Midbrain (tissue), 1 donor: Measurements from ENCODE around the gene SEL1L2.
"Not testable (repeated sequence)": the region's sequence is repeated elsewhere in the genome, so short reads cannot be mapped to it uniquely, and the experiment has no call there.

Experiments used
- DNase-seq: peaks from one replicate; lab custom pipeline; 2025; lab: John Stamatoyannopoulos, UW

Gene SEL1L2

DNA sequence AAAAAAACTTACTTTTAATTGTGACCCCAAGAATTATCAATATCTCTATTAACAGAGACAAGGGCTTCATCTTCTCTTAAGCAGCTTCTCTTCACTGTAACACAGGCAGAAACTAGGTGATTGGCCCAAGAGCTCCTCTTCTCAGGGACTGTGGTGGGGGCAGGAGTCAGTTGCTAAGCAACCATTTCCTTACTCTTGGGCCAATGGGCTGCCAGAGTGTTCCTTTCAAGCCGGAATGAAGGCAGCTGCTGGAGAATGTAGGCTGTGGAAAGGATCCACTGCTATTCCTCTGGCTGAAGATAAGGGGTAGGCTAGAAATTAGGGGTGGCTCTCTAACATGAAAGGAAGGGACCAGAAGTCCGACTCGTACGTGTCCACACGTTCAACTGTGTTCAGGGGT is at the start of gene SEL1L2:
Gene SEL1L2, minus strand, starts transcription at position 150 of the 400 bp plus-strand sequence. Its CDS starts 80 bp downstream, at position 70.
- no peak for DNase-seq

DNA sequence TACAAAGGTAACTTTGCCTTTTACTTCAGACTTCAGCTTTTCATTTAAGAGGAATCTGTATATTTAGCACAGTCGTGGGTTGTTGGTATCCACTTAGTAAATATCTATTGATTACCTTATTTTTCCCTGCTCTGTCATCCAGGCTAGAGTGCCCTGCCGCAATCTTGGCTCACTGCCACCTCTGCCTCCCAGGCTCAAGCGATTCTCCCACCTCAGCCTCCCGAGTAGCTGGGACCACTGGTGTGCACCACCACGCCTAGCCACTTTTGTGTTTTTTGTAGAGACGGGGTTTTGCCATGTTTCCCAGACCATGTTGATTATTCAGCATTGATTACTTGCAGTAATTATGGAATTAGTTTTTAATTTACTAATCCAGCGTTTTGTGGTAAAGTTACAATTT is 46.2 kb upstream of the SEL1L2 start:
- no peak for DNase-seq

DNA sequence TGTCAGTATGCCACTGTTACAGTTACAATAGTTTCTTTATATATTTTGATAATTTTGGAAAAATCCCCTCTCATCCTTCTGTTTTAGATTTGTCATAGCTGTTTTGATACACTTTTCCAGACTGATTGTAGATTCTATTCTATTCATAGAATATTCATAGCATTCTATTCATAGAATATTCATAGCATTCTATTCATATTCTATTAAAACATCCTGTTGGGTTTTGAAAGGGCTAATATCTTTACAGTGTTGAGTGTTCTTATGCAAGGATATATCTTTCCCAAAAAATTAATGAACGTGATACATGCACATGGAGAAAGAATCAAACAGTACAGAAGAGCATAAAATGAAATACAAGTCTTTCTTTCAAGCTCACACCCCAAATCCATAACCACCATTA is 42.9 kb upstream of the SEL1L2 start:
- DNase-seq: no peak

GRCh38 chr20:14030991-14031390 is 40.6 kb upstream of the SEL1L2 start:
- no peak for DNase-seq

- no peak for DNase-seq
These were observed 22.3 kb upstream of the SEL1L2 start for GRCh38 chr20:14012671-14013070.

- DNase-seq: no peak
These were observed 18.8 kb upstream of the SEL1L2 start for GRCh38 chr20:14009208-14009607.

GRCh38 chr20:14005996-14006395 is 15.6 kb upstream of the SEL1L2 start:
- no peak for DNase-seq

GRCh38 chr20:14000917-14001316 is 10.5 kb upstream of the SEL1L2 start:
- DNase-seq: no peak

GRCh38 chr20:13996265-13996664 is 5.9 kb upstream of the SEL1L2 start:
- DNase-seq: no peak

DNA sequence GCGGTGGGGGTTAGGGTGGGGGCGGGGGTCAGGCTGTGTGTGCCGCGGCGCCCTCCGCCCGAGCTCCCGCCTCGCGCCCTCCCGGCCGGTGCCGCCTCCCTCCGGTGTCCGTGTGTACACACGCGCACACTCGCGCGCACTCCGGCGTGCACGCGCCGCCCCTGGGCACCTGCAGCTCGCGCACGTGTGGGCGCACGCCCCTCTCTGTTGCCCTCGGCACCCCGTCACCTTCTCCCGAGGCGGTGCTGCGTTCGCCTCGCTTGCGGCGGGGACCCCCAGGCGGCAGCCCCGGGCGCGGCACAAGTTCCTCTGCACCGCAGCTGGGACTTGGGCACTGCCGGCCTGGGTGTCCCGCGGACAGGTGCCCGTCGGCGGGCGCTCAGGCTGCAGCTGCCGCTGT is 5.4 kb upstream of the SEL1L2 start:
- peak; percentile 1 for DNase-seq

- DNase-seq: peak; percentile 89
These were observed 4.8 kb upstream of the SEL1L2 start, which contains the start of gene MACROD2 for GRCh38 chr20:13995086-13995665. Gene MACROD2, plus strand, starts transcription at chr20:13995516.

DNA sequence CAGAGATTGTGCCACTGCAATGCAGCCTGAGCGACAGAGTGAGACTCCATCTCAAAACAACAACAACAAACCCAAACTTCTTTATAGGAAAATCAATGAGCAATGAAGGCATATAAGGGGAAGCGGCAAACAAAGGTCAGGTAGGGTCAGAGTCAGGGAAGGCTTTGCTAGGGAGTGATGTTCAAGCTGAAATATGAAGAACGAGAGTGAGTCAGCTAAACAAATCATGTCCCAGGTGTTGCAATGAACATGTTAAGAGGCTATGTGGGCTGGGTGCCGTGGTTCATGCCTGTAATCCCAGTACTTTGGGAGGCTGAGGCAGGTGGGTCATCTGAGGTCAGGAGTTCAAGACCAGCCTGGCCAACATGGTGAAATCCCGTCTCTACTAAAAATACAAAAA is 1.5 kb upstream of the SEL1L2 start:
- not testable (repeated sequence) for DNase-seq

DNA sequence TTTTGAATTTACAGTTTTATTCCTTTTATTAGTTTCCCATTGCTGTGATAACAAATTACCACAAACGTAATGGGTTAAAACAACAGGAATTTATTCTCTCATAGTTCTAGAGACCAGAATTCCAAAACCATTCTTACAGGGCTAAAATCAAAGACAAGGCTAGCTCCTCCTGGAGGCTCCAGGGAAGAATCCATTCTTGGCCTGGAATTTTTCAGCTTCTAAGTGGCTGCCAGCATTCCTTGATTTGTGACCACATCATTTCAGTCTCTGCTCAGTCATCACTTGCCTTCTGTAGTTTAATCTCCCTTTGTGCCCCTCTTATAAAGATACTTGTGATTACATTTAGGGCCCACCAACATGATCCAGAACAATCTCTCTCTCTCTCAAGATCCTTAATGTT is 897 bp upstream of the SEL1L2 start:
- DNase-seq: no peak

GRCh38 chr20:13984211-13984610 is 6.2 kb downstream of the SEL1L2 start:
- no peak for DNase-seq

GRCh38 chr20:13960525-13960924 is 29.9 kb downstream of the SEL1L2 start:
- DNase-seq: no peak

GRCh38 chr20:13960119-13960518 is 30.3 kb downstream of the SEL1L2 start:
- no peak for DNase-seq

- DNase-seq: no peak
These were observed 37.2 kb downstream of the SEL1L2 start for GRCh38 chr20:13953227-13953626.

DNA sequence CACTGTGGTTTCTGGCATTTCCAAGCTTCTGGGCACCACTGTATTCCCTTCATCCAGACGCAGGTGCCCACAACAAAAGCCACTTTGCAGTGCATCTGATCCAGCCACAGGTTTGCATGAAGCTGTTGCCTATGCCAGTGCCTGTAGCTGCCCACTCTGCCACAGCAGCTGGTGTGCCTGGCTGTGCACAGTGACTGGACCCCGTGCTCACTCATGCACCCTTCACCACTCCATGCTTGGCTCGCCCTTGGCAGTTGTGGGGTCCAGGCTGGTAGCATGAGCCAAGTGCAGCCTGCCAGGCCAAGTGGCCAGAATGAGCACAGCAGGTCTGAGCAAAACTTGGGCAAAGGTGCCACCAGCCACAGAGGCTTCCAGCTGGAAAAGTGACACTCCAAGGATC is 42.7 kb downstream of the SEL1L2 start:
- DNase-seq: no peak

DNA sequence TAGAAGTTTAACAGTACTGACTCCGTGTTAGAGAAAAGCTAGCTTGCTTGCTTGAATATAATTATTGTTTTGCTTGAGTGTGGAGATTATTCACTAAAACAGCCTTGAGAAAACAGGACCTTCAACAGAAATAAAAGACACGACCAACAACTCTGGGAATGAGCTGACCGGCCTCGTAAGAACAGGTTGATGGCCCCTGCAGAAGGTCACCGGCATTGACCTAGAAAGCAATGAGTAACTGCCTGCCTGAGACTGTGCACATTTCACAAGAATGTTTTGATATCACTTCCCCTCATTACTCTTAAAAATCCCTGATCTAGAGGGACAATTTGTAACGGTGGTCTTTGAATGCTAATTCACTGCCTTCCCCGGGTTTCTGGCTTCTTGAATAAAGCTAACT is 49.4 kb downstream of the SEL1L2 start:
- DNase-seq: no peak

GRCh38 chr20:13936781-13937576 is 53.4 kb downstream of the SEL1L2 start:
- no peak for DNase-seq

DNA sequence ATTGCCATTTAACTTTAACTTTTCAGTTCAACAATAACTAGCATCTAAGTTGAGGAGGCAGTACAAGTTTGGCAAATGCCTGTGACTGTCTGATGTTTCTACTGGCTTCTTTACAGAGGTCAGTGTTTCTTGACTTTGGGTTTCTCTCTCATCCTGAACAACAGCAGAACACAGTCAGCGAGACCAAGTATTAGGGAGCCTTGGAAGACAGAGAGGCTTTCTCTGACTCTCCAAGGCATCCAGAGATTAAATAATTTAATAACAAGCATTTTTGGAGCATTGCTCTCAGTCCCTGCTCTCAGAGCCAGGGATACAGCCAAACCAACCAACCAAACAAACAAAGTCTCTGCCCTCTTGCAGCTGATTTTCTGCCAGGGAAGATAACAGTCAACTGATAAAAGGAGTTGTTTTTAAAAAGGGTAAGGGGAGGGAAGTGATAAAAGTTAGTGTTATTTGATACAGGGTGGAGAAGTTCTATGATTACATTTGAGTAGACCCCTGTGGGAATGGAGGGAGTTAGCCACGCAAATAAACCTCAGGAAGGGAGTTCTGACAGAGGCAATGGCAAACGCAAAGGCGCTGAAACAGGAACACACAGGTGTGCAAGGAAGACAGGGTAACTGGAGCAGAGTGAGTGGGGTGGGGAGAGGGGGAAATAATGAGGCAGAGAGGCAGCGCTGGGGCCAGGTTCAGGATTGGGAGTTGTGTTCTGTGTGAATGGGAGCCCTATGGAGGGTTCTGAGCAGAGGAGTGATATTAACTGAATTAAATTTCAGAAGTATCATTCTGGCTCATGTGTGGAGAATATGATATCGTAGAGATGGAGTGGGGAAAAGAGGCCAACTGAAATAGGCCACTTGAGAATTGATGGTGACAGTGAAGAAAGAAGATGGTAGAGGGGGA is 55.2 kb downstream of the SEL1L2 start:
- DNase-seq: no peak

DNA sequence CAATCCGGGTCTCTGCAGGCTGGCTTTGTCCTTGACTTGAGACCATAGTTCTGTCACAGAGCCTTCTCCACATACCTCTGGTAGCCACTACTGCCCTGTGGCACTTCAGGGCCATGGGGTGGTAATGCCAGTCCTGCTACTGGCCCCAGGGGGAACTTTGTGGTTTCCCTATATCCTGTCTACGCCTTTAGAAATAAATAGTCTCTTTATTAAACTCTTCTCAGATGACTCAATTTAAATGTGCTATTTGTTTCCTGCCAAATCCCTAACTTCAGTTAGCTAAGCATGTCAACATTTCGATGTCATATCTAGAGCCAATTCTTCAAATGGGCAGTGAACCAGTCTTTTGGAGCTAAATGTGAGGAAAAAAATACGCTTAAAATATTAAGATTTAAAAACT is 60.1 kb downstream of the SEL1L2 start:
- no peak for DNase-seq

GRCh38 chr20:13929836-13930235 is 60.6 kb downstream of the SEL1L2 start:
- DNase-seq: no peak
